Hepatocyte (in vitro differentiated cells): Measurements from ENCODE around the gene E2F8. TPM values are rescaled to one million over a fixed set of nuclear protein-coding genes. Genes with fewer than 3 reads are reported as not detected.

Experiments
- DNase-seq: peaks from one replicate; pipeline ENCODE4 v3.0.0-alpha.2; 2016; ENCODE audit warnings: low spot score
- H2AFZ ChIP-seq: fragments of 200-600 bp; sonication (generic); 2 replicates; pipeline ENCODE4 v1.6.0; 2016; ENCODE audit warnings: antibody characterized with exemption, mild to moderate bottlenecking
- H3K27ac ChIP-seq: fragments of 200-600 bp; sonication (generic); 2 replicates; pipeline ENCODE4 v1.5.1; 2016; ENCODE audit warnings: mild to moderate bottlenecking
- H3K27me3 ChIP-seq: fragments of 200-600 bp; sonication (generic); 2 replicates; pipeline ENCODE4 v1.6.1; 2016
- H3K36me3 ChIP-seq: fragments of 200-600 bp; sonication (generic); replicated peaks from 2 replicates; pipeline ENCODE4 v1.5.1; 2016; ENCODE audit warnings: low read depth; ENCODE audit not compliant: insufficient read depth
- H3K4me1 ChIP-seq: fragments of 200-600 bp; sonication (generic); 2 replicates; pipeline ENCODE4 v1.5.1; 2016; ENCODE audit warnings: mild to moderate bottlenecking, moderate library complexity; ENCODE audit not compliant: insufficient read depth
- H3K4me2 ChIP-seq: fragments of 200-600 bp; sonication (generic); 2 replicates; pipeline ENCODE4 v1.6.0; 2016
- H3K4me3 ChIP-seq: fragments of 200-600 bp; sonication (generic); 2 replicates; pipeline ENCODE4 v1.5.1; 2016; ENCODE audit warnings: mild to moderate bottlenecking
- H3K79me2 ChIP-seq: fragments of 200-600 bp; sonication (generic); 2 replicates; pipeline ENCODE4 v1.6.0; 2017; ENCODE audit warnings: mild to moderate bottlenecking
- H3K9me2 ChIP-seq: fragments of 200-600 bp; sonication (generic); replicated peaks from 2 replicates; pipeline ENCODE4 v1.6.0; 2017; ENCODE audit warnings: mild to moderate bottlenecking; ENCODE audit not compliant: insufficient read depth
- H3K9me3 ChIP-seq: fragments of 200-600 bp; sonication (generic); 2 replicates; pipeline ENCODE4 v1.5.1; 2016; ENCODE audit warnings: low read depth, mild to moderate bottlenecking
- H4K20me1 ChIP-seq: fragments of 200-600 bp; sonication (generic); 2 replicates; pipeline ENCODE4 v1.6.0; 2016; ENCODE audit warnings: mild to moderate bottlenecking; ENCODE audit not compliant: insufficient read depth, poor library complexity, severe bottlenecking
- CTCF ChIP-seq: fragments of 200-600 bp; sonication (generic); IDR thresholded peaks from 2 replicates; pipeline ENCODE4 v1.5.1; 2016; ENCODE audit warnings: antibody characterized with exemption, mild to moderate bottlenecking; ENCODE audit not compliant: poor library complexity
- EZH2 ChIP-seq: fragments of 200-600 bp; sonication (generic); IDR thresholded peaks from 2 replicates; pipeline ENCODE4 v1.6.1; 2016; ENCODE audit warnings: antibody characterized with exemption, mild to moderate bottlenecking, borderline replicate concordance
- EZH2phosphoT487 ChIP-seq: fragments of 200-600 bp; sonication (generic); IDR thresholded peaks from one replicate; pipeline ENCODE4 v1.6.1; 2018; ENCODE audit warnings: antibody characterized with exemption, mild to moderate bottlenecking, low read depth, moderate library complexity; ENCODE audit not compliant: unreplicated experiment, severe bottlenecking
- WGBS: methylation state at CpG from one replicate; pipeline ENCODE4 v1.1.6; 2016; ENCODE audit warnings: low lambda C conversion rate; ENCODE audit errors: missing lambda C conversion rate; 5-methylcytosine and 5-hydroxymethylcytosine counted together
- polyA plus RNA-seq: library from polyadenylated mRNA; unstranded; fragments of >200 nt; fragmentation: Nextera tagmentation; extraction: Ambion mirVana; gene quantifications from 2 replicates; pipeline ENCODE4 v1.2.1, GENCODE V29; 2016
- total RNA-seq: library from RNA; depleted of rRNA; stranded (reverse); fragments of >200 nt; gene quantifications from 2 replicates; pipeline ENCODE4 v1.2.3, GENCODE V29; 2014

The E2F8 gene
- total and polyA plus RNA-seq, 2 experiments from 2014 or later: 0.42 to 2.3 TPM

- Histone ChIP-seq H3K79me2 (no peaks in the 10 kb centered on the region), H3K4me2 (no peak overlapping the region), H3K4me3 (no peak overlapping the region), H3K4me1 (peaks cover 3% of the 10 kb centered on the region), H2AFZ (no peak overlapping the region), H3K36me3 (no peaks in the 10 kb centered on the region), H3K27ac (no peak overlapping the region), H3K27me3 (no peaks in the 10 kb centered on the region), H3K9me2 (no peaks in the 10 kb centered on the region), H3K9me3 (no peaks in the 10 kb centered on the region), H4K20me1 (no peaks in the 10 kb centered on the region)
- DNase-seq: no peak
- TF ChIP-seq CTCF (no peak), EZH2phosphoT487 (no peak), EZH2 (no peak)
- 93% methylated on average over 5 of the region's 5 CpGs for WGBS
Observed at GRCh38 chr11:19229671-19230070, 11.1 kb downstream of the E2F8 start.

- no peak overlapping the region for H2AFZ ChIP-seq
- H3K9me3 ChIP-seq: no peaks in the 10 kb centered on the region
- H3K4me1 ChIP-seq: peaks cover 3% of the 10 kb centered on the region
- H3K9me2 ChIP-seq: no peaks in the 10 kb centered on the region
- TF ChIP-seq EZH2phosphoT487 (no peak), EZH2 (no peak), CTCF (no peak)
- 61% methylated on average over 3 of the region's 3 CpGs for WGBS
- no peaks in the 10 kb centered on the region for H3K79me2 ChIP-seq
- no peak for DNase-seq
- H3K36me3 ChIP-seq: no peaks in the 10 kb centered on the region
- H3K27me3 ChIP-seq: no peaks in the 10 kb centered on the region
- H3K4me2 ChIP-seq: no peak overlapping the region
- no peak overlapping the region for H3K4me3 ChIP-seq
- H3K27ac ChIP-seq: no peak overlapping the region
- H4K20me1 ChIP-seq: no peaks in the 10 kb centered on the region
Observed at GRCh38 chr11:19228968-19229367, 11.8 kb downstream of the E2F8 start.

- Histone ChIP-seq H3K4me1 (peaks cover 4% of the 10 kb centered on the region), H3K27me3 (no peaks in the 10 kb centered on the region), H2AFZ (no peak overlapping the region), H3K79me2 (no peaks in the 10 kb centered on the region), H3K27ac (no peak overlapping the region), H3K36me3 (no peaks in the 10 kb centered on the region), H3K9me3 (no peaks in the 10 kb centered on the region), H3K4me2 (no peak overlapping the region), H3K4me3 (no peak overlapping the region), H3K9me2 (no peaks in the 10 kb centered on the region), H4K20me1 (no peaks in the 10 kb centered on the region)
- no peak for DNase-seq
- TF ChIP-seq EZH2: no peak
- no peak for TF ChIP-seq CTCF
- no peak for TF ChIP-seq EZH2phosphoT487
- 94% methylated on average over 6 of the region's 6 CpGs for WGBS
Observed at GRCh38 chr11:19226378-19227195, 14.2 kb downstream of the E2F8 start.

GRCh38 chr11:19225581-19225980 is 15.2 kb downstream of the E2F8 start:
- Histone ChIP-seq H3K36me3 (no peaks in the 10 kb centered on the region), H3K4me2 (no peak overlapping the region), H3K9me2 (no peaks in the 10 kb centered on the region), H3K79me2 (no peaks in the 10 kb centered on the region), H3K4me1 (peaks cover 7% of the 10 kb centered on the region), H4K20me1 (no peaks in the 10 kb centered on the region), H3K27ac (peak overlapping the region; percentile 64), H3K4me3 (no peak overlapping the region), H2AFZ (no peak overlapping the region), H3K27me3 (no peaks in the 10 kb centered on the region), H3K9me3 (no peaks in the 10 kb centered on the region)
- TF ChIP-seq EZH2phosphoT487: no peak
- TF ChIP-seq EZH2: no peak
- TF ChIP-seq CTCF: no peak
- peak; percentile 26 for DNase-seq
- WGBS: 58% methylated on average over 3 of the region's 3 CpGs
